ENCODE results near the gene SLIT1. TPM values are rescaled to one million over a fixed set of nuclear protein-coding genes. Genes with fewer than 3 reads are reported as not detected.

Gene SLIT1
- total and polyA plus RNA-seq, 2 of the 8 experiments (the other 6 are each of a cell fraction or from before 2014, with no cell fraction given): 0.70 to 0.88 TPM

DNA sequence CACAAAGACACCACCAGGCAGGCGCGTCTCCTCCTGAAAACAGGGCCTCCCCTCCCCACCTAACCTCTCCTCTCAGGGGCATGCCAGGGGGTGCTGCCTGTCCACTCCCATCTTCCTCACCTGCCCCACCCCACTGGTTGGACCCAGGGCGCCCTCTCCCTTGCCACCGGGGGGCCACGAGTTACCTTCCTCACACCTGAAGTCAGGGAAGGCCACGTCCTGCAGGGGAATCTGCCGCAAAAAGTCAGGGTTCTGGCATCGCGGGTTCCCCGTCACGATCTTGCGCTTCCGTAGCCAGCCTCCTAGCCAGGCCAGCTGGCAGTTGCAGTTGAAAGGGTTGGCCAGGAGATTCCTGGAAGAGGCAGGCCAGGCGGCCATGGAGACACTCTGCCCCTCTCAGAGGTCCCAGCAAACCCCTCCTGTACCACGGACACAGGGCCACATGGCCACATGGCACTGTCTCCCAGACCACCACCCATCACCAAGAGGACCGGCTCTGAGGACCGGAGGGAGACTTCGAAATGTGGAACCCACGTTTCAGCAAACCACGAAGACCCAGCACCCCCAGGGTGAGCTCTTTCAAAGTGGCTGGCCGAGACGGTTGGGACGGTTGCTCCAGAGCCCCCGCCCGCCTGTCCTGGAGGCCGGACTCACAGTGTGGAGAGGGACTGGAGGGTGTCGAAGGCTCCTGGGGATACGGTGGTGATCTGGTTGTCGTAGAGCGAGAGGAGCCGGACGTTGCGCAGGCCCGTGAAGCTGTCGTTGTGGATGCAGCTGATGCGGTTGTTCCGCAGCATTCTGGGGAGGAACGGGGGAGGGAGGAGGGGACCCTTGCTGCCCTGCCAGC is 142.8 kb downstream of the SLIT1 start:
- Histone ChIP-seq H4K20me1 (replicated peaks in 1 of 2; ENCODE audit: control insufficient read depth in 1 of 2, insufficient read depth in 2 of 2, low read length in 2 of 2) (no peaks in the 10 kb centered on the region), H4K5ac (ENCODE audit: insufficient read length, low read depth, low read length) (no peak overlapping the region), H4K8ac (ENCODE audit: extremely low read depth, insufficient read depth, low read length) (peak overlapping the region; percentile 81), H4K91ac (replicated peaks; ENCODE audit: insufficient read length, low read length) (no peak overlapping the region), H3K27ac (ENCODE audit: low read depth, low read length) (no peak overlapping the region), H3K4me3 (ENCODE audit: extremely low read depth in 1 of 4, insufficient read depth in 2 of 4, low read depth in 3 of 4, low read length in 4 of 4) (no peak overlapping the region), H2BK5ac (ENCODE audit: low read depth, low read length) (no peak overlapping the region), H3K79me2 (ENCODE audit: control insufficient read depth in 1 of 2, insufficient read depth in 2 of 2, low read length in 2 of 2) (no peaks in the 10 kb centered on the region), H2BK120ac (replicated peaks; ENCODE audit: low read depth, low read length) (no peak overlapping the region), H3K79me1 (ENCODE audit: low read depth, low read length) (no peaks in the 10 kb centered on the region), H3K18ac (ENCODE audit: extremely low read depth, low read length) (no peak overlapping the region), H3K4me2 (ENCODE audit: insufficient read depth in 1 of 2, low read depth in 2 of 2, low read length in 2 of 2) (no peak overlapping the region), H2BK20ac (ENCODE audit: low read length) (no peak overlapping the region), H3K27me3 (replicated peaks in 1 of 4; ENCODE audit: control insufficient read depth in 3 of 4, extremely low read depth in 1 of 4, insufficient read depth in 3 of 4, low read length in 3 of 4) (no peaks in the 10 kb centered on the region; a peak in 1 of 7 replicates), H3K36me3 (ENCODE audit: control insufficient read depth in 2 of 4, insufficient read depth in 4 of 4, low read length in 3 of 4) (no peaks in the 10 kb centered on the region), H3K4ac (replicated peaks; ENCODE audit: insufficient read length, low read depth, low read length) (no peak overlapping the region), H2BK15ac (ENCODE audit: low read length) (no peak overlapping the region), H3K23ac (ENCODE audit: insufficient read length) (no peak overlapping the region), H3K9me3 (ENCODE audit: insufficient read depth in 2 of 2, low read depth in 1 of 2, low read length in 1 of 2) (no peaks in the 10 kb centered on the region), H3K9ac (replicated peaks in 1 of 4; ENCODE audit: extremely low read depth in 1 of 4, low read depth in 3 of 4, low read length in 3 of 4) (no peak overlapping the region), H3K23me2 (ENCODE audit: low read depth, low read length) (no peaks in the 10 kb centered on the region), H2AK5ac (ENCODE audit: low read depth, low read length) (no peak overlapping the region), H3K4me1 (replicated peaks in 1 of 4; ENCODE audit: control insufficient read depth in 3 of 4, insufficient read depth in 4 of 4, low read length in 3 of 4) (peaks cover 0 to 6% (median under 1%) of the 10 kb centered on the region in 4 experiments; a peak in 5 of 7 replicates), H2AFZ (ENCODE audit: low read length) (no peak overlapping the region), H2BK12ac (ENCODE audit: low read depth, low read length) (no peak overlapping the region), H3K14ac (ENCODE audit: insufficient read length) (no peak overlapping the region), H3K56ac (replicated peaks; ENCODE audit: insufficient read length, low read depth, low read length) (no peak overlapping the region)
- WGBS, 2 experiments (ENCODE audit: extremely low coverage in 1 of 2, insufficient coverage in 1 of 2, insufficient read length in 1 of 2, insufficient replicate concordance in 2 of 2, low coverage in 1 of 2, low lambda C conversion rate in 2 of 2, missing lambda C conversion rate in 1 of 2): 91% methylated on average over 37 of the region's 38 CpGs; no CpG with 5 or more reads in 1 of the 2 experiments
- TF ChIP-seq SP2 (IDR thresholded peaks at IDR 0.05; ENCODE audit: low read length) (no peak), RBBP5 (IDR thresholded peaks at IDR 0.05; ENCODE audit: borderline replicate concordance, low read depth, low read length) (no peak), CBX8 (IDR thresholded peaks at IDR 0.05; ENCODE audit: borderline replicate concordance, low read depth, low read length) (no peak), RXRA (IDR thresholded peaks at IDR 0.05; ENCODE audit: insufficient read depth, low read depth, low read length) (no peak), CTCF (IDR thresholded peaks at IDR 0.05; ENCODE audit: control extremely low read depth in 1 of 3, insufficient read depth in 1 of 3, low read depth in 1 of 3, low read length in 3 of 3) (no peak)
- ChIA-PET CTCF (ENCODE audit: partially characterized antibody) (interaction anchor here (0.6 to 1.6 kb wide), 10 partner anchors 17 to 444 kb away, joined by 3 to 8 read pairs (median 4); no protein-coding TSS in a partner anchor), POLR2A (ENCODE audit: partially characterized antibody) (no interaction called here)
- no peak for FAIRE-seq
- no peak for DNase-seq (ENCODE audit: low read depth in 1 of 2, low spot score in 2 of 2)

All from H1 (cell line).